Parathyroid adenoma (tissue), 2 donors: Measurements from ENCODE around the gene STXBP1.

Experiments
- H2AFZ ChIP-seq: fragments of 300-600 bp; sonication (generic); one replicate; pipeline ENCODE4 v1.7.0; 2017; ENCODE audit warnings: antibody characterized with exemption, mild to moderate bottlenecking
- H3K27ac ChIP-seq: fragments of 300-600 bp; sonication (generic); one replicate; pipeline ENCODE4 v1.7.0; 2017
- H3K27me3 ChIP-seq: fragments of 300-600 bp; sonication (generic); one replicate; pipeline ENCODE4 v1.7.0; 2017; ENCODE audit warnings: low read length; ENCODE audit not compliant: control insufficient read depth, insufficient read depth
- H3K36me3 ChIP-seq: fragments of 300-600 bp; sonication (generic); one replicate; pipeline ENCODE4 v1.7.0; 2017; ENCODE audit warnings: low read length; ENCODE audit not compliant: control insufficient read depth, insufficient read depth
- H3K4me1 ChIP-seq: fragments of 300-600 bp; sonication (generic); one replicate; pipeline ENCODE4 v1.7.0; 2017; ENCODE audit warnings: control low read depth
- H3K4me2 ChIP-seq: fragments of 300-600 bp; sonication (generic); one replicate; pipeline ENCODE4 v1.7.0; 2017; ENCODE audit warnings: low read length
- H3K4me3 ChIP-seq: fragments of 300-600 bp; sonication (generic); one replicate; pipeline ENCODE4 v1.7.0; 2017; ENCODE audit warnings: low read depth, low read length
- H3K79me2 ChIP-seq: fragments of 300-600 bp; sonication (generic); one replicate; pipeline ENCODE4 v1.7.0; 2017; ENCODE audit warnings: control low read depth
- H3K9ac ChIP-seq: fragments of 300-600 bp; sonication (generic); one replicate; pipeline ENCODE4 v1.7.0; 2017; ENCODE audit warnings: mild to moderate bottlenecking
- H3K9me3 ChIP-seq: fragments of 300-600 bp; sonication (generic); one replicate; pipeline ENCODE4 v1.7.0; 2017; ENCODE audit warnings: low read length; ENCODE audit not compliant: control insufficient read depth
- TF ChIP-seq, protein P1 (sequence below): fragments of 300-600 bp; sonication (generic); IDR thresholded peaks from one replicate; pipeline ENCODE4 v1.7.0; 2017; ENCODE audit warnings: antibody characterized with exemption, mild to moderate bottlenecking
- donor health status: primary hyperparathyroidism.

Gene STXBP1

DNA sequence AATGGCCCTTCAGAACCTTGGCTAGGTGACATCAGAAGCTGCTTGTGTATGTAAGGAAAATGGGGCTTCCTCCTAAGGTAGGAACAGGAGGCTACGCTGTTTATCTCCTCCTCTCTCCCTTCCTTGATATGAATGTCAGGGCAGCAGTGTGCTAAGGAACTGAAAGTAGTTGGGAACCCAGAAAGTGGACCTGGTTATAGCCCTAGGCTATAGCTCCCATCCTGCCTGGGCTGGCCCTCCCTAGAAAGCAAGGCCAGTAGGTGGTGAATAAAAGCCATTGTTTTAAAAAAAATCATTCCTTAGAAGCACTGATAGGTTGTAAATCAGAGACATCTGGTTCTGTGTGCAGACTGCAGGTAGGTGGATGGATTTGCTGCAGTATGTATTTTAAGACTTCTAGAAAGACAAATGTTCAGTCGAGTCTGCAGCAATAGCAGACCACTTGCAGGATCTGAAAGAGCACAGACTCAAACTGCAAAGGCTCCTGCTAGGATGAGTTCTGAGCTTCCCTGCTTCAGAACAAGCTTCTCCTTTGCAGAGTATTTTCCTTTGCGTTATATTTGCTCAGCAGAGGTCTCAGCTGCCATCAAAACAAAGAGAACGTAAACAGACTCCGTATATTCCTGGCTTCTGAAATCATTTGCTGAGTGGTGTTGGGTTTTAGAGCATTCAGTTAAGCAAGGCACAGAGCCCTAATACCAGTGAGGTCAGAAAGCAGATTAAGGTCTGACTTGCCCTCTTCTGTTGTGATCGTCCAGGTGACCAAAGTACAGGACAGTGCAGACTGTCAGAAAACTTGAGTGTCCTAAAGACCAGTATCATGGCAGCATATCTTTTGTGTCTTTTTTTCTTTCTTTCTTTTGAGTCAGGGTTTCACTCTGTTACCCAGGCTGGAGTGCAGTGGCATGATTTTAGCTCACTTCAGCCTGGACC, 74.7 kb downstream of the STXBP1 start:
- no peak overlapping the region for H3K4me3 ChIP-seq
- H3K4me2 ChIP-seq: no peak overlapping the region
- H3K79me2 ChIP-seq: no peaks in the 10 kb centered on the region
- no peak overlapping the region for H2AFZ ChIP-seq
- H3K9ac ChIP-seq: no peak overlapping the region
- H3K27ac ChIP-seq: no peak overlapping the region
- no peaks in the 10 kb centered on the region for H3K36me3 ChIP-seq
- TF ChIP-seq, protein P1, sequence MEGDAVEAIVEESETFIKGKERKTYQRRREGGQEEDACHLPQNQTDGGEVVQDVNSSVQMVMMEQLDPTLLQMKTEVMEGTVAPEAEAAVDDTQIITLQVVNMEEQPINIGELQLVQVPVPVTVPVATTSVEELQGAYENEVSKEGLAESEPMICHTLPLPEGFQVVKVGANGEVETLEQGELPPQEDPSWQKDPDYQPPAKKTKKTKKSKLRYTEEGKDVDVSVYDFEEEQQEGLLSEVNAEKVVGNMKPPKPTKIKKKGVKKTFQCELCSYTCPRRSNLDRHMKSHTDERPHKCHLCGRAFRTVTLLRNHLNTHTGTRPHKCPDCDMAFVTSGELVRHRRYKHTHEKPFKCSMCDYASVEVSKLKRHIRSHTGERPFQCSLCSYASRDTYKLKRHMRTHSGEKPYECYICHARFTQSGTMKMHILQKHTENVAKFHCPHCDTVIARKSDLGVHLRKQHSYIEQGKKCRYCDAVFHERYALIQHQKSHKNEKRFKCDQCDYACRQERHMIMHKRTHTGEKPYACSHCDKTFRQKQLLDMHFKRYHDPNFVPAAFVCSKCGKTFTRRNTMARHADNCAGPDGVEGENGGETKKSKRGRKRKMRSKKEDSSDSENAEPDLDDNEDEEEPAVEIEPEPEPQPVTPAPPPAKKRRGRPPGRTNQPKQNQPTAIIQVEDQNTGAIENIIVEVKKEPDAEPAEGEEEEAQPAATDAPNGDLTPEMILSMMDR: no peak
- H3K9me3 ChIP-seq: no peaks in the 10 kb centered on the region
- H3K27me3 ChIP-seq: no peaks in the 10 kb centered on the region
- no peaks in the 10 kb centered on the region for H3K4me1 ChIP-seq

DNA sequence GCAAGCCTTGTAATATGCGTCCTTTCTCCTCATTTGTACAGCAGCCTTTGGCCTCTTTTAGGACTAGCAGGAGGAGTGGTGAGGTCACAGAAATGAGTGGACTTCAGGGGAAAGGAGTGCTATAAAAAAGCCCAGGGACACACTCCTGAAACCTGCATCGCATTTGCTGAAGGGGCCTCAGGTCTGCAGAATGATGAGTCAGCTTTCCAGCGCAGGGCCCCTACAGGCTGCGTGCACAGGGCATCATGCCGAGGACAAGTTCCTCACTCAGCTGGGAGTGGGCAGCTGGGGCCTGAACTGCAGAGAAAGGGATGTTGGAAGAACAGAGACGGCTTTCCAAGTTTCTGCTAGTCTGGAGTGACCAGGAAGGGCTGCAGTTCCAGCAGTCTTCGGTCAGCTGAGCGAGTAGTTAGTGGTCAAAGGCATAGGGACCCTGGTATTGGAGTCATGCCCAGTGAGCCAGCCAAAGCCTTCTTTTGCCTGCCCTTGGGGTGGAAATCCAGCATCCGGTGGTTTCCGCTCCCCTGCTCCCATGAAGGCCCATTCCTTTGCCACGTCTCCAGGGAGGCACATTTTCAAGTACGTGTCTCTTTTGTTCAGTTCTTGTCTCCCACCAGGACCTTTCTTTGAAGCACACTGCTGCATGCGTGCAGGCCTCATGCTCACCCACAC, 77.4 kb downstream of the STXBP1 start:
- TF ChIP-seq, protein P1: no peak
- Histone ChIP-seq H2AFZ (no peak overlapping the region), H3K27ac (no peak overlapping the region), H3K4me3 (no peak overlapping the region), H3K79me2 (no peaks in the 10 kb centered on the region), H3K4me1 (no peaks in the 10 kb centered on the region), H3K36me3 (no peaks in the 10 kb centered on the region), H3K9ac (no peak overlapping the region), H3K9me3 (no peaks in the 10 kb centered on the region), H3K4me2 (no peak overlapping the region), H3K27me3 (no peaks in the 10 kb centered on the region)

DNA sequence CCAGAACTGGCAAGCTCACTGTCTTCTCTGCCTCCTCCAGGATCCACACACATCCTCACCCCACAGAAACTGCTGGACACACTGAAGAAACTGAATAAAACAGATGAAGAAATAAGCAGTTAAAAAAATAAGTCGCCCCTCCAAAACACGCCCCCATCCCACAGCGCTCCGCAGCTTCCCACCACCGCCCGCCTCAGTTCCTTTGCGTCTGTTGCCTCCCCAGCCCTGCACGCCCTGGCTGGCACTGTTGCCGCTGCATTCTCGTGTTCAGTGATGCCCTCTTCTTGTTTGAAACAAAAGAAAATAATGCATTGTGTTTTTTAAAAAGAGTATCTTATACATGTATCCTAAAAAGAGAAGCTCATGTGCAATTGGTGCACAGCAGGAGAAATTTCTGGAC, 78.7 kb downstream of the STXBP1 start:
- H3K9ac ChIP-seq: no peak overlapping the region
- H3K4me2 ChIP-seq: no peak overlapping the region
- no peaks in the 10 kb centered on the region for H3K36me3 ChIP-seq
- H2AFZ ChIP-seq: no peak overlapping the region
- H3K4me1 ChIP-seq: no peaks in the 10 kb centered on the region
- no peaks in the 10 kb centered on the region for H3K9me3 ChIP-seq
- H3K27me3 ChIP-seq: no peaks in the 10 kb centered on the region
- no peak overlapping the region for H3K4me3 ChIP-seq
- no peaks in the 10 kb centered on the region for H3K79me2 ChIP-seq
- H3K27ac ChIP-seq: no peak overlapping the region
- TF ChIP-seq, protein P1: no peak

DNA sequence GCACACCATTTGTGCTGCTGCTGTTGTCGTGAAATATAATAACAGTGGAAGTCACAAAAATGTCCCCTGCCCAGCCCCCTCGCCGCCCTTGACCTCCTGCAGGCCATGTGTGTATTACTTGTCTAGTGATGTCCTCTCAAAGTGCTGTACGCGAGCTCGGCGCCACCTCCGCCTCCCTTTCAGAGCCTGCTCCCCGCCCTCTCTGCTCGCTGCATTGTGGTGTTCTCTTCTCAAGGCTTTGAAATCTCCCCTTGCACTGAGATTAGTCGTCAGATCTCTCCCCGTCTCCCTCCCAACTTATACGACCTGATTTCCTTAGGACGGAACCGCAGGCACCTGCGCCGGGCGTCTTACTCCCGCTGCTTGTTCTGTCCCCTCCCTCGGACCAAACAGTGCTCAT, 80.0 kb downstream of the STXBP1 start:
- Histone ChIP-seq H3K4me1 (no peaks in the 10 kb centered on the region), H2AFZ (no peak overlapping the region), H3K4me3 (no peak overlapping the region), H3K36me3 (no peaks in the 10 kb centered on the region), H3K27ac (no peak overlapping the region), H3K9ac (no peak overlapping the region), H3K79me2 (no peaks in the 10 kb centered on the region), H3K27me3 (no peaks in the 10 kb centered on the region), H3K4me2 (no peak overlapping the region), H3K9me3 (no peaks in the 10 kb centered on the region)
- TF ChIP-seq, protein P1: no peak
